Keratinocyte (primary cell): ENCODE measurements around the gene PDCD11.

Experiments
- CTCF ChIP-seq, 3 experiments: IDR thresholded peaks in 1 of 3; conservative IDR thresholded peaks in 1 of 3; optimal IDR thresholded peaks in 1 of 3; 2 replicates in 2 of 3; 3 replicates in 1 of 3; pipeline versions ENCODE3 to v1.5.1; 2011; ENCODE audit warnings: low read length in 3 of 3, mild to moderate bottlenecking in 3 of 3, moderate library complexity in 2 of 3, control low read depth in 1 of 3, inconsistent platforms in 1 of 3; ENCODE audit not compliant: insufficient read depth in 2 of 3; ENCODE audit errors: extremely low read depth in 1 of 3
- EZH2 ChIP-seq: IDR thresholded peaks from one replicate; pipeline ENCODE4 v1.6.1; 2012; ENCODE audit warnings: inconsistent platforms, mild to moderate bottlenecking, low read length, moderate library complexity

- TF ChIP-seq CTCF (optimal IDR thresholded peaks at IDR 0.05 in 1 of 3, IDR thresholded peaks at IDR 0.05 in 1 of 3, conservative IDR thresholded peaks at IDR 0.05 in 1 of 3; ENCODE audit: extremely low read depth in 1 of 3, insufficient read depth in 2 of 3, low read length in 3 of 3) = no peak
- no peak for TF ChIP-seq EZH2
Measured at GRCh38 chr10:103442031-103442461, 45.6 kb downstream of the PDCD11 start.
